HG03108 (cell line): ENCODE measurements around the gene LPIN1.
"Not testable (repeated sequence)": the region's sequence is repeated elsewhere in the genome, so short reads cannot be mapped to it uniquely, and the experiment has no call there.

ENCODE experiments used
- ATAC-seq: cut with Tn5 transposase; IDR thresholded peaks from one replicate; pipeline ENCODE4 v1.9.1; 2021; ENCODE audit warnings: moderate library complexity; ENCODE audit not compliant: unreplicated experiment

The LPIN1 gene

GRCh38 chr2:11829324-11829946, 83.0 kb downstream of the LPIN1 start:
- peak; percentile 20 for ATAC-seq

- ATAC-seq = peak; percentile 84
Observed at GRCh38 chr2:11829947-11830707, 83.7 kb downstream of the LPIN1 start.

- ATAC-seq = no peak
Observed at GRCh38 chr2:11830708-11831301, 84.4 kb downstream of the LPIN1 start.

- ATAC-seq = no peak
Observed at GRCh38 chr2:11831415-11831814, 85.0 kb downstream of the LPIN1 start.

DNA sequence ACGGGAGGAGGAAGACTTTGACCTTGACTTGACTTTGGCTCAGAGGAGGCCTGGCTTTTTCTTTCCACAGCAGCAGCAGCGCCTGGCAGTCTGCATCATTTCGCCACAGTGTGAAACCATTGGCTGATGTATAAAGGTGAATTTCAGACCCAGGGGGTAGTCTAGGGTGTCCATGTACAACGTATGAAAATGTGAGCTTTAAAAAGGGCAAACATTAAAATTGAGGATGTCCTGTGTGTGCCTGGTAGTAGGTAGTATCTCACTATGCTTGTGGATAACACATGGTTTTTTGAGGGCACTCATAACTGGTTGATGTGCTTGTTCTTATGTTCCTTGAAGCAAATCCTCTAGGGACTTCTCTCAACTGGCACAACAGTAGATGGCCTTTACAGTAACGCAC, 86.1 kb downstream of the LPIN1 start:
- ATAC-seq = no peak

- ATAC-seq = no peak
Observed at GRCh38 chr2:11833601-11834000, 87.2 kb downstream of the LPIN1 start.

- ATAC-seq = no peak
Observed at GRCh38 chr2:11835403-11835802, 89.0 kb downstream of the LPIN1 start.

DNA sequence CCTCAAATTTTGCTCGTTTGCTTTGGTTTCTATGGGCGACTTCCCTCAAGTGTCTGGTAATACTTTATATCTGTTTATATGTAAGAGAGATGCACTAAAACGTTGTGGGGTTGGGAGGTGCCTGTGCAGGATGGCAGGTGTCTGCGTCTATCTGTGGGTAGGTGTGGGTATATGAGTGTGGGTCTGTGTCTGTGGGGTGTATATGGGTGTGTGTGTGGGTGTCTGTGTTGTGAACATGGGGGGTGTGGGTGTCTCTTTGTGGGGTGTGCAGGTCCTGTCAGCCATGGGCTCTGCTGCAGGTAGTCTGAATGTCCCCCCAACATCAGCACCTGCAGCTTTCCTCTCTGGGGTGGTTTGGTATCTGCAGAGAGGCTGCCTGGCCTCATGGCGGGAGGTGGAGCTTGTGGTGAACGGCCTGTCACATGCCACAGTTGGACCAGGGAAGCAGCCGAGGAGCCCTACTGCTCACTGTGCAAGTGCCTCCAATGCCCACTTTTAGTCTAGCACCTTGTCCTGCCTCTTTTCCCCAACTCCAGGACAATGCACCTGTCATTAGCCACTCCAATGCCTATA, 90.3 kb downstream of the LPIN1 start:
- no peak for ATAC-seq

DNA sequence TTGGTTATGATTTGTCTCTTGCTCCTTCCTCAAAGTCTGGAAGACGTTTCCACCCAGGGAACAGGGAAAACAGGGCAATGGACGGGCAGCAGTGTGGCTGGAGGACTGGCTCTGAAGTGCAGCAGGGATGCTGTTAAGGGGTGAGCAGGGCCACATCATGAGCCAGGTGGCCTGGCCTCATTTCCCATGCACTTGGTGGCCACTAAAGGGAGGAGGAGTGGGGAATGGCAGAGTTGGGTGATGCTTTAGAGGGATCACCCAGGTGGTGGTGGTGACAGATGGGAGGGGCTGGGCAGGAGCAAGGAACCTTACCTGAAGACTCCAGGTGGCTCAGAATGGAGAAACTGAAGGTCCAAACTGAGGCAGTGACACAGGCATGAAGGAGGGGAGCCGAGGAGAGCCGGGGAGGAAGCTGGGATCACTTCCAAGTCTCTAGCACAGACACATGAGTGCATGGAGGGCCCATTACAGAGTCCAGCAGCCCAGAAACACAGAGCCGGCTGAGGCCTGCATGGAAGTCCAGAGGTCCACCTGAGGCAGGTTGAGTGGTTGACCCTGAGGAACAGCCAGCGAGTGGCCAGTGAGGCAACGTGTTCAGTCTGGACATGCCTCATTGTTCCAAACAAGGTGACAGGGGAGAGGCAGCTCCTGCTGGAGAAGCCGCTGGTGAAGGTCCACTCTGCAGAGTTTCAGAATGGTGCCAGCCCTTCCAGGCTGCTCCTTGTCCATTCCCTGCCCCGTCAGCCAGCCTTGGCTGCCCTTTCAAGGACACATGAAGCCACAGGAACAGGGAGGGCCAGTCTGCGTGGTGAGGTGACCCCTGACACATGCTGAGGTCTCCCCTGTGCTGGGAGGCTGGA, 91.7 kb downstream of the LPIN1 start:
- no peak for ATAC-seq

- ATAC-seq = no peak
Observed at GRCh38 chr2:11839916-11840315, 93.5 kb downstream of the LPIN1 start.

DNA sequence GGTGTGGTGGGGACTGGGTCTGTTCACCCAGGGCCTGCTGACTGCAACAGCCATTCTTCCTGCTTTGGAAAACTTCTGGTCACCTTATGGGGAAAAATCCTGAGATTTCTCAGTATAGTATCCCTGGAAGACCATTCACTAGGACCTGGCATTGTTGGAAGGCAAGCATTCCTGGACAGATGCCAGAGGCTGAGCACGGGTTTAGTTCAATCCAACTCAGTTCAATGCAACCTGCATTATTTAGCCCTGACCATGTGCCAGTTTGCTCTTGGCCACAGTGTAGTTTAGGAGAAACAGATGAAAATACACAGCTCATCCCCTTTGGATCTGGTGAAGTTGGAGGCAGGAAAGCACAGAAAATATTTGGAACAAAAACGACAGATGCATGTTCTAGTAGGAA, 95.9 kb downstream of the LPIN1 start:
- ATAC-seq = no peak

DNA sequence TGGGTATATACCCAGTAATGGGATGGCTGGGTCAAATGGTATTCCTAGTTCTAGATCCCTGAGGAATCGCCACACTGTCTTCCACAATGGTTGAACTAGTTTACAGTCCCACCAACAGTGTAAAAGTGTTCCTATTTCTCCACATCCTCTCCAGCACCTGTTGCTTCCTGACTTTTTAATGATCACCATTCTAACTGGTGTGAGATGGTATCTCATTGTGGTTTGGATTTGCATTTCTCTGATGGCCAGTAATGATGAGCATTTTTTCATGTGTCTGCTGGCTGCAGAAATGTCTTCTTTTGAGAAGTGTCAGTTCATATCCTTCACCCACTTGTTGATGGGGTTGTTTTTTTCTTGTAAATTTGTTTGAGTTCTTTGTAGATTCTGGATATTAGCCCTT, 98.4 kb downstream of the LPIN1 start:
- not testable (repeated sequence) for ATAC-seq

GRCh38 chr2:11847935-11848334, 101.5 kb downstream of the LPIN1 start:
- ATAC-seq = not testable (repeated sequence)

- ATAC-seq = no peak
Observed at GRCh38 chr2:11850082-11850481, 103.7 kb downstream of the LPIN1 start.

GRCh38 chr2:11852526-11853196, 106.2 kb downstream of the LPIN1 start:
- ATAC-seq = no peak

DNA sequence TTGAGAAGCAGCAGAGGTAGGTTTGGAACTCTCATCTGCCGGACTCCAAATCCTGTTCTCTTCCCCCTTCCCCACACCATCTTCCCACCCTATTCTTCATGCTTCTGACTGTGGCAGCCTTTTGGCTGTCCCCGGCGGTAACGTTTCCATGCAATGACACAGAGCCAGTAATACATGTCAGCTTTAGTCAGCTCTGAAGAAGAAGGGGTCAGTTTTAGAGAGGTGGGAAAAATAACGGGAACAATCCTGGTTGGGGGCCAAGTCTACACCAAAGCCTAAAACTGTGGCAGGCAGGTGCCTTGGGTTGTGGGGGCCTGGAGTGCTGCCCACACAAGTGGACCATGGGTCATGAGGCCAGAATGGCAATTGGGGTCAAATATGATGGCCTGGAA, 106.8 kb downstream of the LPIN1 start:
- no peak for ATAC-seq

GRCh38 chr2:11855064-11855760, 108.8 kb downstream of the LPIN1 start:
- no peak for ATAC-seq

- ATAC-seq = no peak
Observed at GRCh38 chr2:11856095-11856494, 109.7 kb downstream of the LPIN1 start.

DNA sequence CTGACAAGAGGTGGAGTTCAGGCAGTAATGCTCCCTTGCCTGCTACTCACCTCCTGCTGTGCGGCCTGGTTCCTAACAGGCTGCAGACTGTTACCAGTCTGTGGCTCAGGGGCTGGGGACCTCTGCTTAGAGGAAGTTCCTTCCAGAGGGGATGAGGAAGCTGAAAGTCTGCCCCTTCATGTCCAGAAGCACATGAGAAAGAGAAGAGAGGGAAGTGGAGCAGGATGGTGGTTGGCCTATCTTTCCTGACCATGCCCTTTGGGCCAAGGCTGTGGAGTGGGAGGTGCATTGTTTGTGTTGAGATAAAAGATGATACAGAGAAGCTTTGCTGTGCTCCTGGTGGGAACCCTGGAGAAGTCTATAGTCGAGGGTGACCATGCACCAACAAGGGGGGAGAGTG, 112.5 kb downstream of the LPIN1 start:
- ATAC-seq = no peak

DNA sequence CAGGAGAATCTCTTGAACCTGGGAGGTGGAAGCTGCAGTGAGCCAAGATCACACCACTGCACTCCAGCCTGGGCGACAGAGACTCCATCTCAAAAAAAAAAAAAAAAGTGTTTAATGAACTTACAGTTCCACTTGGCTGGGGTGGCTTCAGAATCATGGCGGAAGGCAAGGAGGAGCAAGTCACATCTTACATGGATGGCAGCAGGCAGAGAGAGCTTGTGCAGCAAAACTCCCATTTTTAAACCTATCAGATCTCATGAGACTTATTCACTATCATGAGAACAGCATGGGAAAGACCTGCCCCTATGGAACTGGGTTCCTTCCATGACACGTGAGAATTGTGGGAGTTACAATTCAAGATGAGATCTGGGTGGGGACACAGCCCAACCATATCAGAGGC, 113.5 kb downstream of the LPIN1 start:
- ATAC-seq = not testable (repeated sequence)
